ENCODE results near the gene RC3H2. TPM values are rescaled to one million over a fixed set of nuclear protein-coding genes. Genes with fewer than 3 reads are reported as not detected.
A peak's percentile ranks its signal among the peaks of the same experiment; 100 is the strongest.

The RC3H2 gene
- total RNA-seq, 3 donors from 2014 or later (not counting 1 experiment from before 2014, with no cell fraction given), result 74.0 to 78.8 (median 77.3) TPM

DNA sequence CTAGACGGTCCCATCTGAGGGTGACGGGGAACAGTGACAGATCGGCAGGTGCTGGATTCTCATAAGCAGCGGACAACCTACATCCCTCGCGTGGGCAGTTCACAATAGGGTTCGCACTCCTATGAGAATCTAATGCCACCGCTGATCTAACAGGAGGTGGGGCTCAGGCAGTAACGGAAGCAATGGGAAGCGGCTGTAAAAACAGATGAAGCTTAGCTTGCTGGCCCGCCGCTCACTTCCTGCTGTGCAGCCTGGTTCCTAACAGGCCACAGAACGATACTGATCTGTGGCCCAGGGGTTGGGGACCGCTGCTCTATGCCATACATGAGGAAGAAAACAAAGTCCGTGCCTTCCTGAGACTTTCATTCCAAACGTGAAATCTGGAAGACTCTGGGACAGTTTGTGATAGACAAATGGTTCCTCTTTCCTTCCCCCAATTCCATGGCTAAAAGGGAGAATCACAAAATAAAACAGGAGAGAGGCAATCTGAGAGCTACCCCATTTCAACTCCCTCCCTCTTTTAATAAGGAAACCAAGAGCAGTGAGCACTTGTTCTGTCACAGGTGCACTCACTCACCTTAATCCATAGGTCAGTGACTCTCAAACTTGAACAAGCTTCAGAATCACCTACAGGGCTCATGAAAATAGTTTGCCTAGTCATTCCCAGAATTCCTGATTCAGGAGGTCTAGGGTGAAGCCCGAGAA is 88.8 kb downstream of the RC3H2 start:
- peak; percentile 40 to 68 for DNase-seq
- Mint-ChIP-seq H3K27me3 (ENCODE audit: low read depth in 2 of 2) (no peaks in the 10 kb centered on the region), H3K9me3 (no peaks in the 10 kb centered on the region), H3K27ac (peak overlapping the region; percentile 89 to 94), H3K36me3 (no peaks in the 10 kb centered on the region), H3K4me3 (peak overlapping the region; percentile 78), H3K4me1 (peaks cover 15 to 28% of the 10 kb centered on the region in 2 donors)
- no peak overlapping the region for H3K4me3 ChIP-seq (ENCODE audit: low read length)
- peaks cover 20% of the 10 kb centered on the region for H3K36me3 ChIP-seq (ENCODE audit: control insufficient read depth, insufficient read depth, low read length)
- whole genome bisulfite sequencing (ENCODE audit: insufficient coverage), result 15% methylated on average over 17 of the region's 17 CpGs
- no peaks in the 10 kb centered on the region for H3K9me3 ChIP-seq (ENCODE audit: control insufficient read depth, insufficient read depth, low read length)
- ATAC-seq, result peak; percentile 90 to 95 (median 93)
- peak overlapping the region; percentile 47 for H3K27ac ChIP-seq (ENCODE audit: low read length)
- H3K27me3 ChIP-seq (ENCODE audit: control insufficient read depth, insufficient read depth, low read length), result no peaks in the 10 kb centered on the region
- intact Hi-C loops (cut with micrococcal nuclease), result loop anchor here (10.0 kb wide), 1 partner anchor 552 kb away; the partner anchor contains the start of genes MRRF and RBM18
- TF ChIP-seq, protein P1, sequence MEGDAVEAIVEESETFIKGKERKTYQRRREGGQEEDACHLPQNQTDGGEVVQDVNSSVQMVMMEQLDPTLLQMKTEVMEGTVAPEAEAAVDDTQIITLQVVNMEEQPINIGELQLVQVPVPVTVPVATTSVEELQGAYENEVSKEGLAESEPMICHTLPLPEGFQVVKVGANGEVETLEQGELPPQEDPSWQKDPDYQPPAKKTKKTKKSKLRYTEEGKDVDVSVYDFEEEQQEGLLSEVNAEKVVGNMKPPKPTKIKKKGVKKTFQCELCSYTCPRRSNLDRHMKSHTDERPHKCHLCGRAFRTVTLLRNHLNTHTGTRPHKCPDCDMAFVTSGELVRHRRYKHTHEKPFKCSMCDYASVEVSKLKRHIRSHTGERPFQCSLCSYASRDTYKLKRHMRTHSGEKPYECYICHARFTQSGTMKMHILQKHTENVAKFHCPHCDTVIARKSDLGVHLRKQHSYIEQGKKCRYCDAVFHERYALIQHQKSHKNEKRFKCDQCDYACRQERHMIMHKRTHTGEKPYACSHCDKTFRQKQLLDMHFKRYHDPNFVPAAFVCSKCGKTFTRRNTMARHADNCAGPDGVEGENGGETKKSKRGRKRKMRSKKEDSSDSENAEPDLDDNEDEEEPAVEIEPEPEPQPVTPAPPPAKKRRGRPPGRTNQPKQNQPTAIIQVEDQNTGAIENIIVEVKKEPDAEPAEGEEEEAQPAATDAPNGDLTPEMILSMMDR (IDR thresholded peaks at IDR 0.05), result no peak
- H3K4me1 ChIP-seq (ENCODE audit: control insufficient read depth, insufficient read depth, low read length), result peaks cover 17% of the 10 kb centered on the region

DNA sequence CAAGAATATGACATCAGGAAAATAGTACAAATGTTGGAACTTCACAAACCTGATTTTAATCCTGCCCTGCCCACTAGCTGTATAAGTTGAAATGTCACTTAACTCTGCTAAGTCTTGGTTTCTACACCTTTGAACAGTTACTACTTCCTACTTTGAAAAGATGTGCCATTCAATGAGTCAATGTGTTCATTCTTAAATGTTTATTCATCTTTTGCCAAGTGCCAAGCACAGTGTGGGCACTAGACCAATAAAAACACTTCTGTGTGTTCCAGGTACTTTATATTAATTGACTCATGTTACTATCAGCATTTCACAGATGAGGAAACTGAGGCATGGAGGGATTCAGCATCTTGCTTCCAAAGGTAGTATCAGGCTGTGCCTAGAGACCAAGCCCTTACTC is 89.6 kb downstream of the RC3H2 start:
- peak overlapping the region; percentile 89 to 94 for H3K27ac Mint-ChIP-seq
- peaks cover 19% of the 10 kb centered on the region for H3K36me3 ChIP-seq (ENCODE audit: control insufficient read depth, insufficient read depth, low read length)
- intact Hi-C loops (cut with micrococcal nuclease), result loop anchor here (10.0 kb wide), 1 partner anchor 551 kb away; the partner anchor contains the start of genes MRRF and RBM18
- H3K4me3 ChIP-seq (ENCODE audit: low read length), result no peak overlapping the region
- H3K9me3 Mint-ChIP-seq, result no peaks in the 10 kb centered on the region
- no peaks in the 10 kb centered on the region for H3K27me3 Mint-ChIP-seq (ENCODE audit: low read depth in 2 of 2)
- H3K27me3 ChIP-seq (ENCODE audit: control insufficient read depth, insufficient read depth, low read length), result no peaks in the 10 kb centered on the region
- peaks cover 15 to 24% of the 10 kb centered on the region in 2 donors for H3K4me1 Mint-ChIP-seq
- peak overlapping the region; percentile 43 for H3K4me3 Mint-ChIP-seq
- peak overlapping the region; percentile 47 for H3K27ac ChIP-seq (ENCODE audit: low read length)
- TF ChIP-seq, protein P1 (IDR thresholded peaks at IDR 0.05), result no peak
- no peaks in the 10 kb centered on the region for H3K9me3 ChIP-seq (ENCODE audit: control insufficient read depth, insufficient read depth, low read length)
- peaks cover 17% of the 10 kb centered on the region for H3K4me1 ChIP-seq (ENCODE audit: control insufficient read depth, insufficient read depth, low read length)
- peak; percentile 32 to 49 (median 35) for ATAC-seq
- H3K36me3 Mint-ChIP-seq, result no peaks in the 10 kb centered on the region
- DNase-seq, result no peak

DNA sequence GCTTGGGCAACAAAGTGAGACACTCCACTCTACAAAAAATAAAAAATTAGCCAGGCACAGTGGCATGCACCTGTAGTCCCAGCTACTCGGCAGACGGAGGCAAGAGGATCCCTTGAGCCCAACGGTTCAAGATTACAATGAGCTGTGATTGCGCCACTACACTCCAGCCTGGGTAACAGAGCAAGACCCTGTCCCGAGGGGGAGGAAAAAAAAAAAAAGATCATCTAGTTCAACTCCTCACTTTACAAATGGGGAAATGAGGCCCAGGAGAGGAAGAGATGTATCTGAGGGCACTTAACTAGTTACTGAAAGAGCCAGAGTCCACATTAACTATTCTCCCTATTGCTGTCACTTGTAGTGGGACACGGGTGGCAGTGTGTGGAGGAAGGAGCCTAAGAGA is 90.6 kb downstream of the RC3H2 start:
- Mint-ChIP-seq H3K9me3 (no peaks in the 10 kb centered on the region), H3K4me1 (peaks cover 15 to 20% of the 10 kb centered on the region in 2 donors), H3K27me3 (ENCODE audit: low read depth in 2 of 2) (no peaks in the 10 kb centered on the region), H3K27ac (peak overlapping the region; percentile 54 to 94), H3K4me3 (no peak overlapping the region), H3K36me3 (no peaks in the 10 kb centered on the region)
- H3K4me1 ChIP-seq (ENCODE audit: control insufficient read depth, insufficient read depth, low read length), result peaks cover 17% of the 10 kb centered on the region
- no peak for DNase-seq
- no peak overlapping the region for H3K27ac ChIP-seq (ENCODE audit: low read length)
- H3K4me3 ChIP-seq (ENCODE audit: low read length), result no peak overlapping the region
- ATAC-seq, result no peak
- intact Hi-C loops (cut with micrococcal nuclease), result loop anchor here (10.0 kb wide), 1 partner anchor 550 kb away; the partner anchor contains the start of genes MRRF and RBM18
- no peaks in the 10 kb centered on the region for H3K9me3 ChIP-seq (ENCODE audit: control insufficient read depth, insufficient read depth, low read length)
- TF ChIP-seq, protein P1 (IDR thresholded peaks at IDR 0.05), result no peak
- peaks cover 11% of the 10 kb centered on the region for H3K36me3 ChIP-seq (ENCODE audit: control insufficient read depth, insufficient read depth, low read length)
- no peaks in the 10 kb centered on the region for H3K27me3 ChIP-seq (ENCODE audit: control insufficient read depth, insufficient read depth, low read length)
- WGBS (ENCODE audit: insufficient coverage), result 64% methylated on average over 5 of the region's 6 CpGs
